GM18870 (cell line): ENCODE results near the gene CD40.

ENCODE experiments used
- ATAC-seq: cut with Tn5 transposase; IDR thresholded peaks from one replicate; pipeline ENCODE4 v1.9.1; 2021; ENCODE audit warnings: moderate library complexity; ENCODE audit not compliant: unreplicated experiment

CD40 gene

DNA sequence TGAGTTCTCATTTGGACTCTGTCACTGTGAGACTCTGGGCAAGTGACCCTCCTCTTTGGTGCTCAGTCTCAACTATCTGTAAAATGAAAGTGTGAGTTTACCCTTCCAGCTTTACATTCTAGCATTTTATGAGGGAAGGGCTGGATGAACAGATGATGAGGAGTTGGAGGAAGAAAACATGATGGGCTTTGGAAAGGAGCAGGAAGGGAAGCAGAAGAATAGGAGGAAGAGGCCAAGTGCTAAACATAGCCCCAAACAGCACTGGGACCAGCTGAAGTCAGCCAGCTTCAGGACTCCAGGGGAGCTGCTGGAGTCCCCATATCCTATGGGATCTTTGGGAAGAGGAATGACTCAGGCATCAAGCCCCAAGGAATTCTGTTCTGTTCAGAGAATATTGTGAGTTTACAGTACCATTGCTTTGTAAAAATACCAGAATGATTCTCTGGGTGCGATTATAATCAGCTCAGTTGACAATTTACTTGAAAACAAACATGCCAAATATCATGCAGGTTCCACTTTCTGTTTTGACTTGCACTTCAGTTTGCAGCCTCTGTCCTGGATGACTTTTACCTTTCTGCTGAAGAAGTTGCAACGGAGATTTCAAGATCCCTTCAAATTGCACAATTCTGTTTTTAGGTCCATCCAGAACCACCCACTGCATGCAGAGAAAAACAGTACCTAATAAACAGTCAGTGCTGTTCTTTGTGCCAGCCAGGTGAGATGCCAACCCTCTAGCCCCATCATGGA lies 3.2 kb downstream of the CD40 start:
- ATAC-seq = no peak

DNA sequence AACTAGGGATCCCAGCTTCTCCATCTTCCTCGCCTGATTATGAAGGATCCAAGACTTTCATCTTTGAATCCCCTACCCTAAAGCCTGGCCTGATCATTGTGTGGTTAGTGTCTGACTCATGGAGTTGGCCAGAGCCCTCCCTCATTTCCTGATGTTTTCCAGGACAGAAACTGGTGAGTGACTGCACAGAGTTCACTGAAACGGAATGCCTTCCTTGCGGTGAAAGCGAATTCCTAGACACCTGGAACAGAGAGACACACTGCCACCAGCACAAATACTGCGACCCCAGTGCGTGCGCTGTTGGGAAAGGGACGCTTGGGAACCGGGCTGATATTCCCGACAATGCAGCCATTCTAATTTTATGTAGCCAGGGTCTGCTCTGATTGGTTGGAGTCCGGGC lies 4.0 kb downstream of the CD40 start:
- ATAC-seq = no peak

DNA sequence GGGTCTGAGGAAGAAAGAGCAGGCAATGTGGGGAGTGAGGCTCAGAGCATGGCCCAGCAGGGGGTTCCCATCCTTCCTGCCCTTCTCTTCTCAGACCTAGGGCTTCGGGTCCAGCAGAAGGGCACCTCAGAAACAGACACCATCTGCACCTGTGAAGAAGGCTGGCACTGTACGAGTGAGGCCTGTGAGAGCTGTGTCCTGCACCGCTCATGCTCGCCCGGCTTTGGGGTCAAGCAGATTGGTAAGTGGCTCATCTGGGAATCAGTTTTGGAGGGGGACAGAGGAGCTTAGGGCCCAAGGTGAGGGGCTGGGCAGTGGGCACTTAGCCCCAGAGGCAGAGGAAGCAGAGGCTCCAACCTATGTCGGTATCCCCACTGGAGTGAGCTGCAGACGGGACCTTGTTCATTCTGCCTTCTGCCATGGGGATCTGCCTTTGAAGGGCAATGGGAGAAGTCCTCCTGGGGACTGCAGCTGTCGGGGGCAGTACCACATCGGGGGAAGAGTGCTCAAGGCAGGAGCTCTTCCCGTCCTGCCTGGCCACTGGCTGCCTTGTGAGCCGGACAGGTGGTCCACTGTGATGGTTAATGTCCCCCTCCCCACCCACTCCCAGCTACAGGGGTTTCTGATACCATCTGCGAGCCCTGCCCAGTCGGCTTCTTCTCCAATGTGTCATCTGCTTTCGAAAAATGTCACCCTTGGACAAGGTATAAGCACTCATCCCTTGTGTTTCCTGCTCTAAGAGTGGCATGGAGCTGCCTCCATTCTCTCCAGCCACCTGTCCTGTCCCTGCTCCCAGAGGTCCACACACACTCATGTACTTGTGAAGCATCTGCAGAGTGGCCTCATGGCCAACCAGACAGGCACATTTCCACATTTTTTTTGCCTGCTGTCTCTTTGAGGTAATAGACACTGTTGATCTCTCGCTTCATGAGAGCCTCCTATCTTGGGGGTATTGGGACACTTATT lies 4.7 kb downstream of the CD40 start:
- ATAC-seq = no peak

DNA sequence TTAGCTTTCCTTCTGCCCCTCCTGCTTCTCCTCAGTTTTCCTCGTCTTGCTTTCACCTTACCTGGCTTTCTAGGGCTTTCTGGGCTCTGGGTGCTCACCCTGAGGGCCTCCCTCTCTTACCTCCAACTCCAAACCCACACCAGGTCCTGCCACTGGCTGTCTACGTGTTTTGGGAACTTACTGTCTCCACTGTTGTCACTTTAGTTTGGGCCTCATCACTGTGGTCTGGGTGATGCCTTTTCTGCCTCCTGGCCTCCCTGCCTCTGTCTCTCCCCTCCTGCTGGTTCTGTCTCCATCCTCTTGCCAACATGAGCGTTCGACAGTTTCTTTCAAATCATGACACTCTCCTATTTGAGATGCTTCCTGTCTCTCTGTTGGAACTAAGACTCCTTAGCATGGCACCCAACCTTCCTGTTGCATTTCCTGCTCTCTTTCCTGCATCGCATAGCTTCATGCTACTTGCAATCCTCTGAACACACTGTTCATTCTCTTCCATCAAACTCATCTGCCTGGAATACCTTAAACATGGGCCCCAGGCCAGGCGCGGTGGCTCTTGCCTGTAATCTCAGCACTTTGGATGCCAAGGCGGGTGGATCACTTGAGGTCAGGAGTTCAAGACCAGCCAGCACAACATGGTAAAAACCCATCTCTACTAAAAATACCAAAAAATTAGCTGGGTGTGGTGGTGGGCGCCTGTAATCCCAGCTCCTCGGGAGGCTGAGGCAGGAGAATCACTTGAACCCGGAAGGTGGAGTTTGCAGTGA lies 5.5 kb downstream of the CD40 start:
- ATAC-seq = no peak

DNA sequence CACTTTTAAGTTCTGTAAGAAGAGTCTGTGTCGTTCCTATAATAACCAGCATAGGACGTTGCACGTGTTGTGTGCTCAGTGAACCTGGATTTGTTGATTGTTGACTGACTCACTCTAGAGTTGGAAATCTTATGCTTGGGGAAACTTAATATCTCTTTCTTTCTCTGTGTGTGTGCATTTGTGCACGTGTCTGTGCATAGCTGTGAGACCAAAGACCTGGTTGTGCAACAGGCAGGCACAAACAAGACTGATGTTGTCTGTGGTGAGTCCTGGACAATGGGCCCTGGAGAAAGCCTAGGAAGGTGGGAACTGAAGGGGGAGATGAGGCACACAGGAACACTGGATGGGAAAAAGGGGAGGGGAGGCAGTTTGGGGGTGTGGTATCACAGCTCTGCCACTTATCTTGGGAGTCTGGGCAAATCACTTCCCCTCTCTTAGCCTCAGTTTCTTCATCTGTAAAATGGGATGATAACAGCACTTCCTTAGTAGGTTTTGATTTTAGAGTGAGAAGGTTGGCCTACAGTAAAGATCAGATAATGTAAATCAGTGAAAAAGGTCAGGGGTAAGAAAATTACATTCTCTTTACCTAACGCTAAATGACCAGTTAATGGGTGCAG lies 8.4 kb downstream of the CD40 start:
- no peak for ATAC-seq

DNA sequence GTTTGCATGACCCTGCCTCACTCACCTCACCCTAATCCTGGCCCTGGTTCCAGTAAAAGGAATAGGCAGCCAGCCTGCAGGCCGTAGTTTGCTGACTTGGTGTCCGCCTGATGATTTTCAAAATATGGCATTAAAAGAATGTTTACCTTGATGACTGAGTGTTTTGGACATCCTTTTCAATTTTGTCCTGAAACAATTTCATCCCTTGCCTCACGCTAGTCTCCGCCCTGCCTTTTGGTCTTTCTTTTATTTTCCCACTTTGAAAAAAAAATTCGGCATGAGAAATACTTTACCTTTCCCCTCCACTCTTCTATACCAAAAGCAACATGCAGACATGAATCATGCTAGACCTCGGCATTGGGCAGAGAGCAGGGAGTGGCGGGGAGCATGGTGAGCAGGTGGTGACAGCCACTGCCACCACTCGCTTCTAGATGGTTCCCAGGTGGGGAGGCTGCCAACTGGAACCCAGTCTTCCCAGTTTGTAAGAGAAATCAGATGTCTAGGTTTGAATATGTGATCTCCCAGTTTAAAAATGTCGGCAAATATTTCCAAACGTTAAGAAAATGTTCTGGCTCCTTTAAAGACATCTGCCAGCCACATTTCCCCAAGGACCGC lies 9.4 kb downstream of the CD40 start:
- no peak for ATAC-seq

DNA sequence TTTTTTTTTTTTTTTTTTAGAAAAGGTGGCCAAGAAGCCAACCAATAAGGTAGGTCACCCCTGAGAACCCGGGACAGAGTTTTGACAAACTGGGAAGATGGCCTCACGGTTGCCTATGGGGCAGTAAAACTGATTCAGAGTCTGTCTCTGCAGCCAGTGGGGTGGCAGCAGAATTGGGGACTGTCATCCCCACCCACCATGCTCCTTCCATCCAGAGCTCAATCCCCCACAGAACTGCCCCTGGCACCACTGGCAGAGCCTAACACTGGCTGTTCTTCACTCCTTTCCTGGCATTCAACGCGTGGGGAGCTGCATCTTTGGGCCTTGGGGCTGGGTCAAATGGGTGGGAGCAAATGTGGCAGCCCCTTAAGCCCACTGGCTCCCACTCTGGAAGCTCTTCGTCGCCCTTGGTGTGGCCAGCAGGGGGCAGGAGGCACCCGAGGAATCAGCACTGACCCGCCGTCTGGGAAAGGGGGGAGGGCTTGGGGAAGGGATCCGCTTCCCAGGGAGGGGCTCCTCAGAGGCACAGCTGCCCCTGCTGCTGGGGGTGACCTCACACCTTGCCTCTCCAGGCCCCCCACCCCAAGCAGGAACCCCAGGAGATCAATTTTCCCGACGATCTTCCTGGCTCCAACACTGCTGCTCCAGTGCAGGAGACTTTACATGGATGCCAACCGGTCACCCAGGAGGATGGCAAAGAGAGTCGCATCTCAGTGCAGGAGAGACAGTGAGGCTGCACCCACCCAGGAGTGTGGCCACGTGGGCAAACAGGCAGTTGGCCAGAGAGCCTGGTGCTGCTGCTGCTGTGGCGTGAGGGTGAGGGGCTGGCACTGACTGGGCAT lies 10.4 kb downstream of the CD40 start:
- no peak for ATAC-seq

DNA sequence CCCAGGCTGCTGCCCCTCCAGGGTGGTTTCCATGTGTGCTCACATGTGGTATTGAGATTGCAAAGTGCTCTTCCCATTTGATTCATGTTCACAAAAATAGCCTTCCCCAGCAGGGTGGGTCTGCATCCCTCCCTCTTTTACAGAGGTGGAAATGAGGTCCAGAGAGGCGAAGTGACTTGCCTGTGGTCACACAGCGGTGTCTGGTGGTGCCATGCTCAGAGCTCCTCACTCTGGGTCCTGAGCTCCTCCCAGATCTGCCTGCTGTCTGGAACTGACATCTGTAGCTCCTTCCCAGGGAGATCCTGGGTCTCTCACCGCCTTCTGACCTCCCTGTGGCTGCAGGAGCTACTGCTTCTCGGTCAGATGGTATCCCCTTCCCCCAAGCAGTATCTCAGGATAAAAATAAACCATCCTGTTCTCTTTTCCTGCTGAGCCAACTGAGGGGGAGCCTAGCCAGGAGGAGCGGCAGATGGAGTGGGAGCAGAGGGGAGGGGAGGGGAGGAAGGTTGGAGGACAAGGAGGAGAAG lies 11.9 kb downstream of the CD40 start:
- ATAC-seq = no peak

DNA sequence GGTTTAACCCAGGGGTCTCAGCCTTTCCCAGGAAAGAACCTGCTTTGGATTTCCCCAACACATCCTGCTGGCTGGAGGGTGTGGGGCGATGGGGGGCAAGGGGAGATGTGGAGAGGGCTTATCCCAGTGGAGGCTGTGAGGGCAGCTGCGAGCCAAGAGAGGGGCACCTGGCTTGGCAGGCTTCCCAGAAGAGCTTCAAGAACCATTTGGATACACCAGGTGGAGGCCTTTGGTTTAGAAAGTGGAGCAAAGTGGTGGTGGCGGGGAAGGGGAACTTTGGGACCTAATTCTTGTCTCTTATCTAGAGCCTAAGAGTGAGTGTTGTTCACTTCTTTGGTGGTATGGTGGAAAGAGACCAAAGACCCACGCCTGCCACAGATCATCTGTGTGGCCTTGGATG lies 12.4 kb downstream of the CD40 start:
- ATAC-seq = no peak

DNA sequence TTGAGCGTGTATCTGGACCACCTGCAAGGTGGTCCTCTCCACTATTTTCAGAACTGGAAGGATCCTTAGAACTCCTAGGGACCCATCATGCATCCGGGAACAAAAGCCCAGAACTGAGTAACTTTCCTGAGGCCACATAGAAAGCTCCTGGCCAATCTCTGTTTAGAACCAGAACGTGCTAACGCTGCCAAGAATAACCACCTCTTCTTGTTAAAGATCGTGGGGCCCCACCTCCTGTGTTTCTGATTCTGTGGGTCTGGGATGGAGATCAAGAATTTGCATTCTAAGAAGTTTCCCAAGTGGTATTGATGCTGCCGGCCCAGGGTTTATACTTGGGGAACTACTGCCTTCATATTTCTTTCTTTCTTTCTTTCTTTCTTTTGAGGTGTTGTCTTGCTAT lies 13.3 kb downstream of the CD40 start:
- no peak for ATAC-seq

DNA sequence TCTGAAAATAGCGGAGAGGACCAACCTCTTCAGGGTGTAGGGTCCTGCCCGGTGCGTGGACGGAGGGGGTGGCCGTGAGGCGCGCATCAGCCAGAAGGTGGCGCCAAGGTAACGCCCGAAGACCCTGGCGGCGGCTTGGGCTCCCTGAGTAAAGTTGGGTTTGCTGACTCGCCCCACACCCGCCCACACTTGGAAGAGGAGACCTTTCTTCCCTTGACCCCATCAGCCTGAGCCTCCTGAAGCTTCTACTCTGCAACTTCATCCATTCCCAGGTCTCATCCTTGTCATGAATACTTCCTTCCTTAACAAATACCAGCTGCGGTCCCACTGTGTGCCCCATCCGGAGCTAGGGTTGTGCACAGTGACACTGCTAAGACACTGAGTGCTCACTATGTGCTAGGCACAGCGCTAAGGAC lies 14.6 kb downstream of the CD40 start:
- no peak for ATAC-seq

DNA sequence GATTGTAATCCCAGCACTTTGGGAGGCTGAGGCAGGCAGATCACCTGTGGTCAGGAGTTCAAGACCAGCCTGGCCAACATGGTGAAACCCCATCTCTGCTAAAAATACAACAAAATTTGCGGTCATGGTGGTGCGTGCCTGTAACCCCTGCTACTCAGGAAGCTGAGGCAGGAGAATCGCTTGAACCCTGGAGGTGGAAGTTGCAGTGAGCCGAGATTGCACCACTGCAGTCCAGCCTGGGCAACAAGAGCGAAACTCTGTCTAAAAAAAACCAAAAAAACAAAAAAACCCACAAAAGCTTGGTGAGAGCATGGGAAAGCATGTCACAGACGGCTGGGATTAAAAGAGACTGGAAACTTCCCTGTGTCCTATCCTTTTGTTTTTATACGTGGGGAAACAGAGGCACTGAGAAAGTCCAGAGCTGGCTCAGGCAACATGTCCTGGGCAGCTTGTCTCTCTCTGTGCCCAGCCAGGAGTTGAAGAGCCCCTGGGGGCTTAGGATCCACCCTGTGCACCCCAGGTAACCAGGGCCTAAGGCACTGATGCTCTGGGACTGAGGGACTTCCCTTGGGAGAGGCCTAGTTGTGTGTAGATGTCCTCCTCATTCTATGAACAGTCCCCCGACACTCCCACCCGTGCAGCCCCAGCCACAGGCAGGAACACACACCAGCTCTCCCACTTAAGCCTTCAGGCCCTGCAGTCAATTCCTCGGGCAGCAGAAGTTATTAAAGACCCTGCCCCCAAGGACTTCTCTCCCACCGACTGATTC lies 16.0 kb downstream of the CD40 start:
- ATAC-seq = no peak

DNA sequence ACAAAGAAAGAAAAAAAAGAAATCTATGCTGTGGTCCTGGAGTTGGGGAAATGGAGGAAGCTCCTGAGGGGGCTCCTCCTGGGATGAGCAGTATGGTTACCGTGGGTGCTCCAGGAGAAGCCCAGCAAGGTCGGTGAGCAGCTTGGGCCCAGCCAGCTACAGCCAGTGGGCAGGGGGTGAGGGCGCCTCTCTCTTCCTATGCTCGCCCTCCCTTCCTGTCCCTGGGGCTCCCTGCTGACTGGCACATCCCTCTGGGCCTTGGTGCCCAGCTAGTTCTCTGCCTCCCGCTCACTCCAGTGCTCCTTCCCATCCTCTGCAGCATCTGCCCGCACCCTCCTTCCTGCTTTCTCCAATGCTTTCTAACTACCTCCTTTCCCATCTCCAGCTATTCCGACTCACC lies 16.6 kb downstream of the CD40 start:
- ATAC-seq = no peak

DNA sequence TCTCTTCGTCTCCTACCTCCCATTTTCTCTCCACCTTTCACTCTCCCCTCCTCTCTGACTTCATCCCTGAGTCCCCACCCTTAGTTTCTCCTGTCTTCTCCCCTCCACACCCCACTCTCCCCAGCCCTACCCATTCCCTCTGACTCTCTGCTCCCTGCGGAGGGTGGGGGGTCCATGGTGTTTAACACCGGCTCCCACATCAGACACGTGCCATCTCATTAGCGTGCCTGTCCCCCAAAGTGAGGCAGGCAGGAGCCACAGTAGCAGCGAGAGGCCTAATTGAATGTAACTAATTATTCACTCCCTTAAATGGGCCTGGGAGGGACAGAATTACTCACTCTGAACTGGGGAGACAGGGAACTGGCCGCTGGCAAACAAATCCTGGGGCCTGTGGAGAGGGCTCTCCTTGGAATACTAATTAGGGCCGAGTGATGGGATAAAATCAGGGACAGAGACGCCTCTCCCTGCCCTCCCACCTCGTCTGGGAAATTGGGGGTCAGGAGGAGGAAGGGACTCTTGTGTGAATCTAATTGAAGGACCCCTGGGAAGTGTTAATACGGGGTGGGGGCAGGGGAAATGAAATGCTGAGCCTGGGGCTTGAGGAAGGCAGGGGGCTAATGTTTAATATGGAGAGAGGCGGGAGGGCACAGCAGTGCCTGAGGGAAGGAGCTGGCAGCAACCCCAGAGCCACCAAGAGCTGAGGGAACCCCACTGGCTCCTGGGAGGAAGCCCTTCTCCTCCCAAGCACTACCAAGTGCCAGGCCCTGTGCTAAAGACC lies 17.9 kb downstream of the CD40 start:
- ATAC-seq = no peak

DNA sequence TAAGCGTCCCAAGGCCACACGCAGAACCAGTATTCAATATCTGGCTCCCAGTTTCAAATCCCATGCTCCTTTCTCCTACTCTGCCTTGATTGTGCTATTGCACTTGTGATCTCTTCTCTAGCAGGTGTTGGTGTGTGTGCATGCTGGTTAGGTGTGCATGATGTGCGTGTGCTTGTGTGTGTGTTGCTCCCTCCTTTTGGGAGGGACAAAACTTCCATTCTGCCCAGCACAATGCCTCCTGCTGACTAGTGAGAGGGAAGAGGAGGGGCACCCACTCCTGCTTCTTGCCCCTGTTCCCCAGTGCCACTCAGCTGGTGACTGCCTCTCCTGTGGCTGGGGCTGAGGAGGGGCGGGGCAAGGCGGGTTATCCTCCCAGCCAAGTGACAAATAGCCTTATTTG lies 19.7 kb downstream of the CD40 start:
- no peak for ATAC-seq

DNA sequence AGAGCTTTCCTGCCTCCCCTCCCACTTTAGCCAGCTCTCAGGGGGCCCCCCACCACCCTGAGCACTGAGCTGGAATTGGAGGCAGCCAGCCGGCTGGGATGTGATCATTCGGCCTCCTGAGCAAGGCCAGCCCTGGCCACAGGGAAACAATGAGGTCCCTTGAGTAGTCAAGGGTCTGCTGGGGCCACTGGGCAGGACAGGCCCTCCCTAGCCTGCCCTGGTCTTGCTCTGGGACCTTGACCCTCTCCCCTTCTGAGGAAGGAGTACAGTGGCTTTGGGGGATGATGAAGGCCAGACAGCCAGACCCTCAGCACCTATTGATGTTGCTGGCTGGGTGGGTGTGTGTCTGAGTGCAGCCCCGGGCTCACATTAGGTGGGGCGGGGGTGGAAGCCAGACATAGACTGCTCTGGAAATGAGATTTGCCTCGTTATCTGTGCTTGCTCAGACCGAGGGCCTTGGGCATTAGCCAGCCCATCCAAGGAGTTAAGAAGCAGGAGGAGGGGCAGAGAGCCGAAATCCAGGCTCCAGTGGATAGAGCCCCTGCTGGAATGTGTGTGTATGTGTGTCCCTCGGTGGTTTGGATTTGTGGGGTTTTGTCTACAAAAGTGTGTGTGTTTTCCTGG lies 21.3 kb downstream of the CD40 start:
- ATAC-seq = no peak

DNA sequence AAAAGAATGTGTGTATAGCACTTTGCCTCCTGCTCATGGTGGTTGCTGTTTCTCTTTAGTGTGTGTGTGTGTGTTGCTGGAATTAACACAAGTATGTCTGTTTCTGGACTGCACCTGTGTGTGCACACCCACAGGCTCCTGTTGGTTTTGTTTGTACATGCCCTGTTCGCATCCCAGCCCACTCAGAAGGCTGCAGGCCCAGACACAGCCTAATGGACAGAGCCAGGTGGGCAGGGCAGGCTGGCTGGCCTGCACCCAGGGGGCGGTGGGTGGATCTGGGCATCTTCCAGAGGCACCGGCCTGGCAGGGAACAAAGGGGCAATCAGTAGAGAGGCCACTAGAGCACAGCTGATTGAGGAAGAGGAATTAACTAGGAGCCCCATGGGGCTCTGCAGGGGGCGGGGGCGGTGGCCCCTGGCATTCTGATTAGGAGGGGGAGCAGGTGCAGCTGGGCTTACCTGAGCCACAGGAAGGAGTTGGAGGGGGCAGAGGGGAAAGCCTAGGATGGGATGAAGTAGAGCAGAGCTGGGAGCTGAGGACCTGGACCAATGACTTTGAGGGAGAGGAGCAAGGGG lies 21.9 kb downstream of the CD40 start:
- no peak for ATAC-seq
